Endothelial cell (in vitro differentiated cells): ENCODE results near the gene USP22. TPM values are rescaled to one million over a fixed set of nuclear protein-coding genes. Genes with fewer than 3 reads are reported as not detected.

Source experiments
- DNase-seq: peaks from one replicate; pipeline ENCODE4 v3.0.0; 2021; ENCODE audit warnings: low spot score
- H3K27ac Mint-ChIP-seq: one replicate; pipeline ENCODE4 v1.8.0; 2021; ENCODE audit warnings: mixed read lengths, inconsistent platforms; ENCODE audit not compliant: unreplicated experiment
- H3K27me3 Mint-ChIP-seq: one replicate; pipeline ENCODE4 v1.8.0; 2021; ENCODE audit warnings: mild to moderate bottlenecking, moderate library complexity, mixed read lengths, inconsistent platforms; ENCODE audit not compliant: unreplicated experiment
- H3K36me3 Mint-ChIP-seq: one replicate; pipeline ENCODE4 v1.8.0; 2021; ENCODE audit warnings: mild to moderate bottlenecking, low read depth, mixed read lengths, inconsistent platforms; ENCODE audit not compliant: unreplicated experiment
- H3K4me1 Mint-ChIP-seq: one replicate; pipeline ENCODE4 v1.8.0; 2021; ENCODE audit warnings: mild to moderate bottlenecking, mixed read lengths, inconsistent platforms; ENCODE audit not compliant: unreplicated experiment
- H3K4me3 Mint-ChIP-seq: one replicate; pipeline ENCODE4 v1.8.0; 2021; ENCODE audit warnings: mild to moderate bottlenecking, mixed read lengths, inconsistent platforms; ENCODE audit not compliant: unreplicated experiment
- H3K9me3 Mint-ChIP-seq: one replicate; pipeline ENCODE4 v1.8.0; 2021; ENCODE audit warnings: mixed read lengths, inconsistent platforms; ENCODE audit not compliant: unreplicated experiment
- total RNA-seq: library from RNA; stranded (reverse); fragmentation: NEBNext Ultra II Directional; extraction: Animal tissue kit (Norgen Biotek cat#: 25700); gene quantifications from one replicate; pipeline ENCODE4 v1.2.1, GENCODE V29; 2021; ENCODE audit not compliant: unreplicated experiment
- TF ChIP-seq, protein P1 (sequence below): fragments of 200-600 bp; sonication (generic); IDR thresholded peaks from one replicate; pipeline ENCODE4 v1.5.0; 2021; ENCODE audit warnings: antibody characterized with exemption; ENCODE audit not compliant: unreplicated experiment

Gene USP22
- total RNA-seq, 1 donor from 2014 or later, result 294 TPM

DNA sequence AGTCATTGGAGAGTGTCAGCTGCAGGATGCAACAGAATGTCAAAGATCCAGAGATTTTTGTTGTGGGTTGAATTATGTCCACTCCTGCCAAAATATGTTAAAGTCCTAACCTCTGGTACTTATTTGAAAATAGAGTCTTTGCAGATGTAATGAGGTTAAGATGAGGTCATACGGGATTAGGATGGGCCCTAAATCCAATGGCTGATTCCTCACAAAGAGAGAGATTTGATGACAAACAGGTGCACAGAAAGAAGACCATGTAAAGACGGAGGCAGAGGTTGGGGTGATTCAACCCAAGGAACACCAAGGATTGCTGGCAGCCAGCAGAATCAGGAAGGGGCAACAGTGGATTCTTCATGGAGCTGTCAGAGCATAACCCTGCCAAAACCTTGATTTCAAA lies 34.5 kb upstream of the USP22 start:
- no peaks in the 10 kb centered on the region for H3K36me3 Mint-ChIP-seq
- no peak overlapping the region for H3K27ac Mint-ChIP-seq
- TF ChIP-seq, protein P1, sequence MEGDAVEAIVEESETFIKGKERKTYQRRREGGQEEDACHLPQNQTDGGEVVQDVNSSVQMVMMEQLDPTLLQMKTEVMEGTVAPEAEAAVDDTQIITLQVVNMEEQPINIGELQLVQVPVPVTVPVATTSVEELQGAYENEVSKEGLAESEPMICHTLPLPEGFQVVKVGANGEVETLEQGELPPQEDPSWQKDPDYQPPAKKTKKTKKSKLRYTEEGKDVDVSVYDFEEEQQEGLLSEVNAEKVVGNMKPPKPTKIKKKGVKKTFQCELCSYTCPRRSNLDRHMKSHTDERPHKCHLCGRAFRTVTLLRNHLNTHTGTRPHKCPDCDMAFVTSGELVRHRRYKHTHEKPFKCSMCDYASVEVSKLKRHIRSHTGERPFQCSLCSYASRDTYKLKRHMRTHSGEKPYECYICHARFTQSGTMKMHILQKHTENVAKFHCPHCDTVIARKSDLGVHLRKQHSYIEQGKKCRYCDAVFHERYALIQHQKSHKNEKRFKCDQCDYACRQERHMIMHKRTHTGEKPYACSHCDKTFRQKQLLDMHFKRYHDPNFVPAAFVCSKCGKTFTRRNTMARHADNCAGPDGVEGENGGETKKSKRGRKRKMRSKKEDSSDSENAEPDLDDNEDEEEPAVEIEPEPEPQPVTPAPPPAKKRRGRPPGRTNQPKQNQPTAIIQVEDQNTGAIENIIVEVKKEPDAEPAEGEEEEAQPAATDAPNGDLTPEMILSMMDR, result no peak
- H3K27me3 Mint-ChIP-seq, result peaks cover 4% of the 10 kb centered on the region
- DNase-seq, result no peak
- peaks cover 16% of the 10 kb centered on the region for H3K4me1 Mint-ChIP-seq
- H3K9me3 Mint-ChIP-seq, result no peaks in the 10 kb centered on the region
- no peak overlapping the region for H3K4me3 Mint-ChIP-seq

DNA sequence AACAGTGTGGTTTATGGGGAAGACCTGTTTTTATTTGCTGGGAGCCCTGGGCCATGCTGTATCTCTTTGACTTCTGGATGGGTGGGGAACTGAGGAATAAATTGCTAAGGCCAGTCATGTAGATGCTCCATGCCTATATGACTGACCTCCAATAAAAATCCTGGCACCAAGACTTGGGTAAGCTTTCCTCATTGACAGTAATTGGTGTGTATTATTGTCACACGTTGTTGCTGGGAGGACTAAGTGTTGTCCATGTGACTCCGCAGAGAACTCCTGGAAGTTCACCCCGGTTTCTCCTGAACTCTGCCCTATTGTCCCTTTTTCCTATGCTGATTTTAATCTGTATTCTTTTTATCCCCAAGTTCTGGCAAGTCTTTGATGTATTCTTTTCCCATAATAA lies 33.4 kb upstream of the USP22 start:
- H3K27me3 Mint-ChIP-seq, result peaks cover 6% of the 10 kb centered on the region

GRCh38 chr17:21075739-21076085 lies 32.9 kb upstream of the USP22 start:
- no peak overlapping the region for H3K27ac Mint-ChIP-seq
- H3K4me3 Mint-ChIP-seq, result no peak overlapping the region
- TF ChIP-seq, protein P1, result no peak
- no peaks in the 10 kb centered on the region for H3K9me3 Mint-ChIP-seq
- peaks cover 6% of the 10 kb centered on the region for H3K27me3 Mint-ChIP-seq
- DNase-seq, result no peak
- H3K36me3 Mint-ChIP-seq, result no peaks in the 10 kb centered on the region
- H3K4me1 Mint-ChIP-seq, result peaks cover 16% of the 10 kb centered on the region

More for the DNA sequence above, 33.4 kb upstream of the USP22 start:
- DNase-seq, result no peak
- H3K4me1 Mint-ChIP-seq, result peaks cover 16% of the 10 kb centered on the region
- no peaks in the 10 kb centered on the region for H3K36me3 Mint-ChIP-seq
- H3K9me3 Mint-ChIP-seq, result no peaks in the 10 kb centered on the region
- H3K27ac Mint-ChIP-seq, result no peak overlapping the region
- TF ChIP-seq, protein P1, result no peak
- no peak overlapping the region for H3K4me3 Mint-ChIP-seq

DNA sequence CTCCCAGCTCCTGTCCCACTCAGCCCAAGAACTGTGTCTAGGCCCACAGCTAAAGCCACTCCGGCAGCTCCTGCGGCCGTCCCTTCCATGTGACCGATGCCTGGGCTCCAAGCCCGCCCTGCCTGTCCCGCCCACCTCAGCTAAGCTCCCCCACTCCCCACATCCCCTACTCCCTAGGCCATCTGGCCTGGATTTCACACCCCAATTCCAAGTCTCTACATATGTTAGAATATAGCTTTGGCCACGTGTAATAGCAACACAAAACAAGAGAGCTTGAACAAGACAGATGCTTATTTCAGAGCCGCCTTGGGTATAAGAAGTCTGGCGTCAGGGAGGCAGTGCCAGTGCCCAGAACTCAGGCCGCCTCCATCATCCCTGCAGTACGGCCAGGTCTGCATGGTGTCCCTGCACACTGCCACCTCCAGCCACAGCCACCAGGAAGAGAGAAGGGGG lies 30.0 kb upstream of the USP22 start:
- H3K36me3 Mint-ChIP-seq, result no peaks in the 10 kb centered on the region
- TF ChIP-seq, protein P1, result no peak
- no peak overlapping the region for H3K4me3 Mint-ChIP-seq
- H3K9me3 Mint-ChIP-seq, result no peaks in the 10 kb centered on the region
- no peak for DNase-seq
- no peak overlapping the region for H3K27ac Mint-ChIP-seq
- peaks cover 6% of the 10 kb centered on the region for H3K27me3 Mint-ChIP-seq
- H3K4me1 Mint-ChIP-seq, result peaks cover 5% of the 10 kb centered on the region

GRCh38 chr17:21066394-21066793 lies 23.6 kb upstream of the USP22 start:
- H3K27ac Mint-ChIP-seq, result no peak overlapping the region
- no peak for DNase-seq
- H3K27me3 Mint-ChIP-seq, result peaks cover 10% of the 10 kb centered on the region
- H3K9me3 Mint-ChIP-seq, result no peaks in the 10 kb centered on the region
- peaks cover 5% of the 10 kb centered on the region for H3K4me1 Mint-ChIP-seq
- TF ChIP-seq, protein P1, result no peak
- no peak overlapping the region for H3K4me3 Mint-ChIP-seq
- peaks cover 5% of the 10 kb centered on the region for H3K36me3 Mint-ChIP-seq
